GM18870 (cell line): ENCODE results near the gene PRKACA.
A peak's percentile ranks its signal among the peaks of the same experiment; 100 is the strongest.
"Not testable (repeated sequence)": the region's sequence is repeated elsewhere in the genome, so short reads cannot be mapped to it uniquely, and the experiment has no call there.

Experiments used
- ATAC-seq: cut with Tn5 transposase; IDR thresholded peaks from one replicate; pipeline ENCODE4 v1.9.1; 2021; ENCODE audit warnings: moderate library complexity; ENCODE audit not compliant: unreplicated experiment

PRKACA gene

DNA sequence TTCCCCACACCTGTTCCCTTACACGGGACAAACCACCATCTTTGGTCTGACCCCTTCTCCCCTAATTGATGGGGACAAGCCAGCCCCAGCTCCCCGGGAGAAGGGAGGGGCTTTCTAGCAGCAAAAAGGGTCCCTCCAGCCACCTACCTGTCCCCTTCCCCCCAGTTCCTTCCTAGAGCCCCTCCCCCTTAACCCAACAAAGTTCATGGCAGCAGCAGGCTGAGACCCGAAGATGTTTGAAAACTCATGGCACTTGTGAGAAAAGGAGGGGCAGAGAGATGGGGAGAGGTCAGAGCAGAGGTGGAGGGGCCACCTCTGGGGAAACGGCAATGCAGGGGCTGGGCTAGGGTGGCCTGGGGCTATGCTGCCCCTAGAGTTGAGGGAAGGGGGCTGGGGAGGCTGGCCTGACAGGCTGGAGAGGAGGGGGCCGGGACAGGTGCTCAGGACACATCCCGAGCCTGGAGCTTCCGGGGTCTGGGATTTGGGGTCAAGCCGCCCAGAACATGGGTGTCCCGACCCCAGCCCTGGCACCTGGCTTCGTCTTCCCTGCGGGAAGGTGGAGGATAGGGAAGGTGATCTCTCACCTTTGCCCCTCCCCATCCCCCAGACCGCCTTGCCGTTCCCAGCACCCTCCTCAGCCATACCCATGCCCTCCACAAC, 31.3 kb upstream of the PRKACA start:
- ATAC-seq, result no peak

DNA sequence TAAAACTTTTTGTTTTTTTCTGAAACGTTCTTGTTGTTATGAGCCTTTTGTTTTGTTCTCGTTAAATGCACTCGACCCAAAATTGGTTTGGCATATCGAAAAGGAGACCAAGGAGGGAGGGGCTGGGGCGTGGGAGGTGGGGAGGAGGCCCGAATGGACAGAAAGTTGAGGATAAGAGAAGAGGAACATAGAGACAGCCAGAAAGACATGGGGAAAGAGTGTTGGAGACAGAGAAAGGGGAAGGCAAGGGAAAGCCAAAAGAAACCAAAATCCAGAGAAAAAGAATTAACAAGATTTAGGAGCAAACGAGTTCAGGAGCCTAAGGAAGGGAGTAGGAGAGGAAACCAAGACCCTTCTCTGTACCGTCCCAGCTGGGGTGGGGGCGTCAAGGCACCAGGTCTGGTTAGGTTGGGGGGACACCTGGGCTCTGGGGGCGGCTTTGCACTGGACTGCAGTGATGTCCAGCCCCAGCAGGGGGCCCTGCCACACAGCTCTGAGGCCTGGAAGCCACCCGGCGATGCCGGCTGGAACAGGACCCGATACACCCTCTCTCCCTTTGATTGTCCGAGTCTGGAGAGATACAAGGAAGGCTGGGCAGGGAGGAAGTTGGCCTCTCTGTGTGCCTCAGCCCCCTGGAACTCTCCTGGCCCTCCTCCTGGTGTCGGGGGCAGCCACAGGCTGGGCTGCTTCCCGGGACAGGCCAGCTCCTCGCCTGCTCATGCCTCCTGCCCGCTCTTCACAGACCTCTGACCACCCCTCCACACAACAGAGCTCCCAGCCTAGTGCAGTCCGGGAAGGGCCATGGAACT, 30.4 kb upstream of the PRKACA start:
- no peak for ATAC-seq

DNA sequence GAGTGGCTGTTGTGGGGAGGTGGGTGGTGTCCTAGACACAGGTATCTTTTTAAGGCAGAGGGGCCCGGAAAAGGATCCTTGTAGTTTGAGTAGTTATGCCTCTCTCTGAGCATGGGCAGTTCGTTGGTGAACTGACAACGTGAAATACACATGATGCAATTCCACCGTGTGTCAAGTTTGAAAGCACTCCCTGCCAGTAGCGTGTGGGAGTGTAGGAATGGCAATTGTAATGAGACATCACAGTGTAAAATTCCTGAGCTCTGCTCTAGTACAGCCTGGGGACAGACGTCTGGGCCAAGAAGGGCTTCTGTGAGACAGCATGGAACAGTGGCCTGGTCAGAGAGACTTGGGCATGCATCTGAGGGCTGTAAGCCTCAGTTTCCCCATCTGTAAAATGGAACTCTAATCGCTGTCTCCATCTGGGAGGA, 29.2 kb upstream of the PRKACA start:
- no peak for ATAC-seq

DNA sequence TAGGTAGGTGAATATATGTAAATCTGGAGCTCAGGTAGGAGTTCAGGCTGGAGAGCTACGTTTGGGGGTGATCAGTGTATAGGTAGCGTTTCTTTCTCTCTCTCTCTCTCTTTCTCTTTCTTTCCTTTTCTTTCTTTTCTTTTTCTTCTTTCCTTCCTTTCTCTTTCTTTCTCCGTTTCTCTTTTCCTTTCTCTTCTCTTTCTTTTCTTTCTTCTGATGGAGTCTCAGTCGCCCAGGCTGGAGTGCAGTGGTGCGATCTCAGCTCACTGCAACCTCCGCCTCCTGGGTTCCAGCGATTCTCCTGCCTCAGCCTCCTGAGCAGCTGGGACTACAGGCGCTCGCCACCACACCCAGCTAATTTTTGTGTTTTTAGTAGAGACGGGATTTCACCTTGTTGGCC, 28.6 kb upstream of the PRKACA start:
- ATAC-seq, result not testable (repeated sequence)

DNA sequence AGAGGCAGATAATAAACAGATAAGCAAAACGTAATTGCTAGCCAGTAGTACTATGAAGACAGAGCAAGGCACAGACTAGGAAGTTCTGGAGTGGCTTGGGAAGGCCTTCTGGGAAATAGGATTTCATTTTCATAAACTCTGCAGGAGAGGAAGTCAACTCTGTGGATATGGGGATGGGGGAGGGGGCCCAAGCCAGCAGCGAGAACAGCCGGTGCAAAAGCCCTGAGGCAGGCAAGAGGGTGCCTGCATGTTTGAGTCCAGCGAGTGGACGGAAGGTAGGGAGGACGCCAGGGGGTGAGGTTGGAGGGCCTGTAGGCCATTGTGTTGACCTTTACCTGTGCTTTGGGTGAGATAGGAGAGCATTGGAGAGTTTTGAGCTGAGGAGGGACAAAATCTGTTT, 27.8 kb upstream of the PRKACA start:
- no peak for ATAC-seq

DNA sequence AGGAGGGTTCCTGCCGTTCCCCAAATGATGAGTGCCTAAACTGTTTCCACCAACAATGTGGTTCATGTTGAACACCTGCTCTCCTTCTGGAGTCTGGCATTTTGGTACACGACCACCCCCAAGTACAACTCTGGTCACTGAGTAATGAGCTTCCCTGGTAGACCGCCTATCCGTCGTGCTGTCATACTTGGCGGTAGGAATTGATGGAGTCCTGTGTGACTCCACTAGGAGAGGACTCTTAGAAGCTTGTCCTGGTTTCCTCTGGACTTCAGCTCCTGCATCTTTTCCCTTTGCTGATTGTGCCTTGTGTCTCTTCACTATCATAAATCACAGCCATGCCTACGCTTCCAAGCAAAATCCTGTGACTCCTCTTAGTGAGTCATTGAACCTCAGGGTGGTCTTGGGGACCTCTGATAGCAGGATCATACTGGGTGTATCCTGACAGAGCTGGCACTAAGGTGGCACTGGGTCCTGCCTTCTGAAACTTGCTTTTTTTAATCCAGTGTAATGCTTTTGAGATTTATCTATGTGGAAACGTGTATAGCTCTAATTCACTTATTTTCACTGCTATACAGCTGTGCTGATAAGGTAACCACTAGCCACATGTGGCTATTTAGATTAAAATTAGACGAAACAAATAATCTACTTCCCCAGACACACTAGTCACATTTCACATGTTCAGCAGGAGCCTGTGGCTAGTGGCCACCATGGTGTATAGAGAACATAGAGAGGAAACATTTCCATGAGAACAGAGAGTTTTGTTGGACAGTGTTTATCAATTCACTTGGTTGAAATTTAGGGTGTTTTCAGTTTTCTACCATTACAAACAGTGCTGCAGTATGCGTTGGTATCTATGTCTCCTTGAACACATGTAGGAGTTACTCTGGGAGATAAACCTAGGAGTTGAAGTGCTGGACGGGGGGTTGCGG, 25.0 kb upstream of the PRKACA start:
- ATAC-seq, result no peak

DNA sequence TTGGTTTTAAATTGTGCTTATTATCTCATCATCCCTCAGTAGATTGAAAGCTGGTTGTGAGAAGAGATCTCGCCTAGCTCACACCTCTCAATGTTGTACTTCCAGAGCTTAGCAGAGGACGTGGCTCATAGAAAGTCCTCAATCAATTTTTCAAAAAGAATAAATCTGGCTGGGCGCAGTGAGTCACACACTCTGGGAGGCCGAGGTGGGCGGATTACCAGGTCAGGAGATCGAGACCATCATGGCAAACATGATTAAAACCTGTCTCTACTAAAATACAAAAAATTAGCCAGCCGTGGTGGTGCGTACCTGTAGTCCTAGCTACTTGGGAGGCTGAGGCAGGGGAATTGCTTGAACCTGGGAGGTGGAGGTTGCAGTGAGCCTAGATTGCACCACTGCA, 23.5 kb upstream of the PRKACA start:
- no peak for ATAC-seq

DNA sequence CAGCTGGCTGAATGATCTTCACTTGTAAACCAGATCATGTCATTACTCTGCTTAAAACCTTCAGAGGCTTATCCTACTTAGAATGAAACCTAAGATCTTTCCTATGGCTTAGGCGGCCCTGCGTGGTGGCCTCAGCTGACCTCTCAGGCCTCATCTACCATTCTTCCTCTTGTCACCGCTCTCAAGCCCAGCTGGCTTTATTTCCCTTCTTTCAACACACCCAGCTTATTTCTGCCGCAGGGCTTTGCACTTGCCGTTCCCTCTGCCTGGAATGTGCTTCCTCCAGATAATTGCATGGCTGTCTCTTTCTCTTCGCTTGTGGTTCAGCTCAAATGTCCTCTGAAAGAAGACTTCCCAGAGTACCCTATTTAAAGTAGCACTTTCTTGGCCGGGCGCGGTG, 22.4 kb upstream of the PRKACA start:
- no peak for ATAC-seq

DNA sequence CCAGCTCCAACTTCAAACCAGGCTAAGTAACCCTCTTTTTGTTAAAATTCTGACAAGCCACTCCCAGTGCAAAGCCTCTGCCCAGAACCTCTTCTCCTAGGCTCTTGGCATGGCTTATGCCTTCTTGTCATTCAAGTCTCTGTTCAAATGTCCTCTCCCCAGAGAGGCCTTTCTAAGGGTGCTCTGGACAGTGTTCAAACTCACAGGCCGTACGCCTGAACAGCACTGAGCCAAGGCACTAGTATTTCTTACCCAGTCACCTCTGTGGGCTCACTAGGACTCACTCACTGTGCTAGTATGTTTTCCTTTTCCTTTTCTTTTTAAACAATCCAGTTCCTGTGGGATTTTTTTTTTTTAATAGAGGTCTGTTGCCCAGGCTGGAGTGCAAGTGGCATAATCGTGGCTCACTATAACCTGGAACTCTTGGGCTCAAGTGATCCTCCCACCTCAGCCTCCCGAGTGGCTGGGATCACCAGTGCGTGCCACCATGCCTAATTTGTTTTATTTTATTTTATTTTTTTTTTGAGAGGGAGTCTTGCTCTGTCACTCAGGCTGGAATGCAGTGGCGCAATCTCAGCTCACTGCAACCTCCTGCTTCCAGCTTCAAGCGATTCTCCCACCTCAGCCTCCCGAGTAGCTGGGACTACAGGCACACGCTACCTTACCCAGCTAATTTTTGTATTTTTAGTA, 21.2 kb upstream of the PRKACA start:
- ATAC-seq, result no peak

DNA sequence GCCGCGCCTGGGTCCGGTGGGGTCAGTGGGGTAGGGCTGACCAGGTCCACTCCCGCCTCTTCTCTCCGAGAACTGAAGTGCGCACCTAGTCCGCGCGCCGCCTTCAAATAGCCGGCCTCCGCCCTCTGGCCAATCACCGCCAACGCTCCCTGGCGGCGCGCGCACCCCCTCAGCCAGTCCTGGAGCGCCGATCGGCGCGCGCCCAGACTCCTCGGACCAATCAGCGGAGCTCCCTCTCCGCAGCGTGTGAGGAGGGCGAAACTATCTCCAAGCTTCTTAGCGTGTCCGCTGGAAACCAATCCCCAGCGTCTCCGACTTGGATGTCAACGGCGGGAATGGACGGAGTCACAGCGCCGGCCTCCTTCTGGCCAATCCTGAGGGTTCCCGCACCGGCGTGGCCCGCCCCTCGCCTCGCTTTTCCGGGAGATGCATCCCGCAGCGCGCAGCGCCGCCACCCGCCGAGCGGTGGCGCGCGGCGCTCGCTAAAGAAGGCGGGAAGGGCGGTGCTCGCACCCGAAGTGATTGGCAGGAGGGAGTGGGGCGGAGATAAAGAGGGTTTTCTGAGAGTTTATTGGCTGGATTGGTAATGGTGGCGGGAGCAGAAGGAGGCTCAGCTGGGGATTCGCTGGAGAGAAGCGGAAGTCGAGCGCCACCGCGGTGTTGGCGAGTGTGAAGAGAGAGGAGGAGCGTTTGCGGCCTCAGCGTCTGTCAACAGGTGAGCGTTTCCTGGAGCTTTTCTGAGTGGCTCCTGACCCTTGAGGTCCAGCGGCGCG, 19.1 kb upstream of the PRKACA start, which contains the start of gene ASF1B:
Gene ASF1B (minus strand): TSS at position 81 of the 773 bp plus-strand sequence. CDS start 133 bp downstream, outside the sequence.
- ATAC-seq, result peak; percentile 86

DNA sequence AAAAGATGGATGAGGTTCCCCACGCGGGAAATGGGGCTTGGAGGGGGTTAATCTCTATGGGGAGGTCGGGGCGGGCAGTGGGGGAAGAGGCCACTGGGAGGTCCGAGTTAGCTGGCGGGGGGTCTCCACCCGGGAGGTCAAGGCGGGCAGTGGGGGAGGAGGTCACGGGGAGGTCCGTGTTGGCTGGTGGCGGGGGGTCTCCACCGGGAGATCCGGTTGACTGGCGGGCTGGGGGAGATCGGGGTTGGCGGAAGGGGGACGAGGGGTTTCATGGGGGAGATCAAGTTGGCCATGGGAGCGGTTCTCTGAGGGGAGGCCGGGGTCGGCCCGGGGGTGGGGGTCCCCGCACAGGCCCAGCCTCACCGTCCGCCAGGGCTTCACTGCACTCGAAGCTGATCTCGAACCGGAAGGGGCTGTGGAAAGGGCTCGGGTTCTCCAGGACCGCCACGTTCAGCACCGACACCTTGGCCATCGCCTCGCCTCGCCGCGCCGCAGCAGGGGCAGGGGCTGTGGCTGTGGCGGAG, 18.5 kb upstream of the PRKACA start:
- no peak for ATAC-seq

DNA sequence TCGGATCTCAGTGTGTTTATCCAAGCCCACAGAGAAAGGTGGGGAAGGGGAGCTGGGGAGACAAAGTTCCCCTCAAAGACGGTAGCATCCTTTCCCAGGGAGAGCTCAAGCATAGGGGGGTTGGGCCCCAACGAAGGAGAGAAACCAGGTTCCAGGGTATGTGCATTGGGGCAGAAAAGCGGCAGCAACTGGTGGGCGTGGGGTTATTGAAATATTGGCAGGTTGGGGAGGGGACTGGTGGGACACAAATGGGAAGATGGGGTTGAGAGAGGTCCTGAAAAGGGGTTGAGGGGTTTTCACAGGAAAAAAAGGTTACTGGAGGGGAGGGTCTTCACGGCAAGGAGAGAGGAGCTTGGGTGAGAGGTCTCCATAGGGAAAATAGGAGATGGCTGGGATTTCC, 17.8 kb upstream of the PRKACA start:
- no peak for ATAC-seq

DNA sequence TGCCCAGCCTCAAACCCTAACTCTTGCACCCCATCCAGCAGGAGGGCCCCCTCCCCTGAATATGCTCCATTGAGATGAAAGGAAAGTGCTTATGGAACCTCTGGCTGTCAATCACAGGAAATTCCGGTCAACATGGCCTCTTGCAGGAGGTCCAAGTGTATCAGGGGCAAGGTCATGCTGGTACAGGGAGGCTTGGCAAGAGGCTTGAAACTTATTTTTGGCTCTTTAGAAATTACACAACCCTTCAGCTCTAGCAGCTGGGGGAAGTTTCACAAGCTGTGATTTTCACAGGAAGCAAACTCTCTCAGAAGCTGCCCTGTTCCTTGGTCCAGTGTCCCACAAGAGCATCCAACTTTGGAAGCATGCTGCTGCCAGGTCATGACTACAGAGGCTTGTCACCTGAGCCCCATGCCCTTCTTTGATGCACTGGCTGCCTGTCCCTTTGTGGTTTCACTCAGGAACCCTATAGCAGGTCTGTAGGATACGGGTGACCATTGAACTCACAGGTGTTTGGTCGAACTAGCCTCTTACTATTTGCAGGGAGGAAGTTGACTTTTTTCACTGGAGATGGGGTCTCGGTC, 10.5 kb upstream of the PRKACA start:
- no peak for ATAC-seq

DNA sequence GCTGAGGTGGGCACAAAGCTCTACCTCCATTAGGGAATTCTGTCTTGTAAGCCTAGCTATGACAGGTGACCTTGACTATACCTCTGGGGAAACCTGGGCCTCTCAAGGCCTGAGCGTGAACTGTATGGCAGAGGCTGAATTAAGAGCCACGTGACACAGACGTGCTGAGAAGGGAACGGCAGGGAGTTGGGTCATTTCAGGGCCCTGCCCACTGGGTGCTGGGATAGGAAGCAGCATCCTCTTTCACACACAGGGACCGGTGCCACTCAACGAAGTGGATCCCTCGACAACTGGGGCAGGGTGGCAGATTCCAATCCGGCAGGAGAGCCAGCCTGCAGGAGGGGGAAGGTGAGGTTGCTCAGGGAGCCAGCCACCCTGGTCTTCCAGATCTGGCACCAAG, 9.6 kb upstream of the PRKACA start:
- ATAC-seq, result no peak

DNA sequence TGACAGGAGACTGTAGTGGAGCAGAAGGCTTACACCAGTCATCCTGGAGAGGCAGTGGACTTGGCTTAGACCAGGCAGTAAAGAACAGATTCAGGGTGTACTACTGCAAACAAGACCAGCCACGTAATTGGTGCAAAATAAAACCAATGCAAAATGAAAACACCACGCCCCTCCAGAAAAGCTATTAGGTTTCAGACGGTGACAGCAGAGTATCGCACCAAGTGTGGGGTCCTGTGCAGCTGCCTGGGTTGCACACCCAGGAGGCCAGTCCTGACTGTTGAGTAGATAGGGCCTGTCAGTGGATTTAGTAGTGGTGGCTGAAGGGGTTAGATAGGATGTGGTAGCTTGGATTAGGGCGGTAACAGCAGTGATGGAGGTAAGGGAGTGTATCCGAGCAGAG, 5.4 kb upstream of the PRKACA start:
- no peak for ATAC-seq

DNA sequence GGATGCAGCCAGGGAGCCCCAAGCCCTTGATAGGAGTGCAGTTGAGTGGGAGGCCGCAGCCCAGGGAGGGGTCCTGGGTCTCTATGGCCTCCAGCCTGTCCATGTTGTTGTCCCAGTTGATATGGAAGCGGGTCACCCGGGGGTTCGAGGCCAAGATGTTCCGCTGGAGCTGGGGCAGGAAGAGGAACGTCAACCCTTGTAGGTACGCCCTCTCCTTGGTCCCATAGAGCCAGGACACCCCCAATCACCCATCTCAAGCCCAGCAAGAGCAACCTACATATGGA, 2.9 kb upstream of the PRKACA start:
- no peak for ATAC-seq

DNA sequence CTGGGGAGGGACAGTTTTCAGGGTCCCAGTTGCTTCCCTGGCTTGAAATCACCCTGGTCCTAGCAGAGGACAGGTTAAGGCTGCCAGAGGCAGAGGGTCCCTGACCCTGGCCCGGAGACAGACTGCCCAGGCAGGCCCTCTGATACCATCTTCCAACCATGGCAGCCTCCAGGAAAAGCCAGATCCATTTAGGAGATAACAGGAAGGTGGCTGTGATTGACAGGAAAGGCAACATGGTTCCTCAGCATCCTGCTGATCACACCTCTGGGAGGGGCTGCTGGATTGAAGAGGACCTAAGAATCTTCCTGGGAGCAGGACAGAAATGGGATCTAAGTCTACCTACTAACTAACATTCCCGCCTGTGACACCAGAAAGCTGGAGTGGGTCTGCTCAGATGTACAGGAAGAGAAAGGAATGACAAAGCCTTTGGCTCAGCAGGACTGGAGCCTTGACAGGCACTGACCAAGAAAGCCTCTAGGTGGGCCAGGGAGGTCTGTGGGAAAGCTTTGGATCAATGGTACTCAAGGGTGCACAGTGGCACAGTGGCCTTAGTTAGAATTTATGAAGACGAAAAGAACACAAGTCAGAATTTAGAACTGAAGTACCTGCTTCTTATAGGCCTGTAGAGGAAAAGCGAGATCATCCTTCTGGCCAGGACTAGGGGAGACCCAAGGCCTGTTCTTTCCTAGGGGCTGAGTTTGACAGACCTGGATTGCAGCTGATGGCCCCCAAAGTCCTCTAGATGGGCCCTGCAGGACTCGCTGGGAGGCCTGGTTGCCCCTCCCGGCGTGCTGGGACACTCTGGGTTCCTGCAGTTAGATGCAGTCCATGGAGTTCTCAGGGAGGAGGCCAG, 2.3 kb upstream of the PRKACA start:
- ATAC-seq, result no peak

DNA sequence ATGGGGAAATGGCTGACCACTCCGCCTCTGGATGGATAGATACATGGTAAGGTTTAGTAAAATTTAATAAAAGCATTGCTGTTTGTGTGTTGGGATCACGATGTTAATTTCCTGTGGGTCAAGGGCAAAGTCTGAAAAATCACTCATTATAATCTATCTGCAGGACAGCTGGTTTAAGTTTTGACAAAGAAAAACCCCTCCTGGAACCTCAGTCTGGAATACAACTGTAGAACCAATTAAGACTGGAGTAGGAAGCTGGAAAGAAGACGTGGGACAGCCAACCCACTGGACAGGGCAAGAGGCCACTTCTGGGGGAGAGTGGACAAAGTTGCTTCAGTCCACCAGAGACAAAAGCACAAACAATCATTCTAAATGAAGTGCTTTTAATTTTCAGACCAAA, 1.6 kb upstream of the PRKACA start:
- no peak for ATAC-seq
